ENCODE data around the gene ASZ1. TPM values are rescaled to one million over a fixed set of nuclear protein-coding genes. Genes with fewer than 3 reads are reported as not detected.

The ASZ1 gene
- total RNA-seq, 1 donor from 2014 or later = not detected

DNA sequence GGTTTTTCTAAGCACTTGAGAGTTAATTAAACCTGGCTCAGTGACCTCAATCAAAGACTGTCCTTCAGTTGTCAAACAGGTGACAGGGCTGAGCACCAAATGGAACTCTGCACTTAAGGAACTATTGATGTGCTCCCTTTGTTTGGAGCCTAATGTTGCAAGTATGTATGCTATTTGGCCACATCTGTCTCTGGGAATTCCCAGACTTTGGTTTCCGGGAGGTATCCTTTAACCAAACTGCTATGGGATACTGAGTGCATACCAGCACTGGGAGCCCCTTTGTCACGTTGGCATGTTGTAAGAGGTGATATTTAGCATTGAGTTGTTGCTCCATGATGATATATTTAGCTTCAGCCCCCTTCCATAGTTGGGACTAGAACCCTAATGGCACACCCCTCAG is 25.2 kb downstream of the ASZ1 start:
- no peaks in the 10 kb centered on the region for H3K36me3 Mint-ChIP-seq (ENCODE audit: unreplicated experiment)
- H3K27ac Mint-ChIP-seq (ENCODE audit: unreplicated experiment) = no peak overlapping the region
- H3K4me3 Mint-ChIP-seq (ENCODE audit: unreplicated experiment) = no peak overlapping the region
- H3K27me3 Mint-ChIP-seq (ENCODE audit: unreplicated experiment) = no peaks in the 10 kb centered on the region
- no peak for DNase-seq
- TF ChIP-seq CTCF (IDR thresholded peaks at IDR 0.05; ENCODE audit: partially characterized antibody, unreplicated experiment) = no peak
- no peaks in the 10 kb centered on the region for H3K9me3 Mint-ChIP-seq (ENCODE audit: unreplicated experiment)
- H3K4me1 Mint-ChIP-seq (ENCODE audit: low read depth, unreplicated experiment) = no peaks in the 10 kb centered on the region

- no peaks in the 10 kb centered on the region for H3K9me3 Mint-ChIP-seq (ENCODE audit: unreplicated experiment)
- H3K36me3 Mint-ChIP-seq (ENCODE audit: unreplicated experiment) = no peaks in the 10 kb centered on the region
- H3K27me3 Mint-ChIP-seq (ENCODE audit: unreplicated experiment) = no peaks in the 10 kb centered on the region
- H3K27ac Mint-ChIP-seq (ENCODE audit: unreplicated experiment) = no peak overlapping the region
- no peak for DNase-seq
- peak; percentile 73 for TF ChIP-seq CTCF (IDR thresholded peaks at IDR 0.05; ENCODE audit: partially characterized antibody, unreplicated experiment)
- no peak overlapping the region for H3K4me3 Mint-ChIP-seq (ENCODE audit: unreplicated experiment)
- no peaks in the 10 kb centered on the region for H3K4me1 Mint-ChIP-seq (ENCODE audit: low read depth, unreplicated experiment)
These were observed 25.8 kb downstream of the ASZ1 start for GRCh38 chr7:117401293-117402002.

GRCh38 chr7:117399820-117400422 is 27.4 kb downstream of the ASZ1 start:
- H3K4me3 Mint-ChIP-seq (ENCODE audit: unreplicated experiment) = no peak overlapping the region
- no peak for DNase-seq
- no peaks in the 10 kb centered on the region for H3K36me3 Mint-ChIP-seq (ENCODE audit: unreplicated experiment)
- no peaks in the 10 kb centered on the region for H3K9me3 Mint-ChIP-seq (ENCODE audit: unreplicated experiment)
- H3K27me3 Mint-ChIP-seq (ENCODE audit: unreplicated experiment) = no peaks in the 10 kb centered on the region
- H3K27ac Mint-ChIP-seq (ENCODE audit: unreplicated experiment) = no peak overlapping the region
- no peaks in the 10 kb centered on the region for H3K4me1 Mint-ChIP-seq (ENCODE audit: low read depth, unreplicated experiment)
- peak; percentile 49 for TF ChIP-seq CTCF (IDR thresholded peaks at IDR 0.05; ENCODE audit: partially characterized antibody, unreplicated experiment)

- Mint-ChIP-seq H3K27me3 (ENCODE audit: unreplicated experiment) (no peaks in the 10 kb centered on the region), H3K27ac (ENCODE audit: unreplicated experiment) (no peak overlapping the region), H3K4me1 (ENCODE audit: low read depth, unreplicated experiment) (no peaks in the 10 kb centered on the region), H3K36me3 (ENCODE audit: unreplicated experiment) (no peaks in the 10 kb centered on the region), H3K9me3 (ENCODE audit: unreplicated experiment) (no peaks in the 10 kb centered on the region), H3K4me3 (ENCODE audit: unreplicated experiment) (no peak overlapping the region)
- DNase-seq = no peak
- no peak for TF ChIP-seq CTCF (IDR thresholded peaks at IDR 0.05; ENCODE audit: partially characterized antibody, unreplicated experiment)
These were observed 31.6 kb downstream of the ASZ1 start for GRCh38 chr7:117395743-117396142.

DNA sequence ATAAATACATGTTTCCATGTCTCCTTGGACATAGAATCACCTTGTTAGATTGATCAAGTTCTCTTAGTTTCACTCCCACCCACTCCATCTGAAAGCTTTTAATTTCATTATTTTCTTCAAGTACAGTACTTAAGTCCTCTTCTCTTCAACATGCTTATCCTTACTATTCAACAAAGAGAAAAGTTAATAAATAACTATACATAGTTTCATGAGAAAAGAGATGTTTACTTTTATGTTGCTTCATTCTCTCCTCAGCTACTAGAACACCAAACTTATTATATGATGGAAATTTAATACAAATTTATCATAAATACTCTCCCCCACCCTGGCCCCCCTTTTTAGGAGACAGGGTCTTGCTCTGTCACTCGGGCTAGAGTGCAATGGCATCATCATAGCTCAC is 33.5 kb downstream of the ASZ1 start:
- no peak for DNase-seq
- Mint-ChIP-seq H3K4me3 (ENCODE audit: unreplicated experiment) (no peak overlapping the region), H3K27ac (ENCODE audit: unreplicated experiment) (no peak overlapping the region), H3K36me3 (ENCODE audit: unreplicated experiment) (no peaks in the 10 kb centered on the region), H3K27me3 (ENCODE audit: unreplicated experiment) (no peaks in the 10 kb centered on the region), H3K4me1 (ENCODE audit: low read depth, unreplicated experiment) (no peaks in the 10 kb centered on the region), H3K9me3 (ENCODE audit: unreplicated experiment) (peaks cover 3% of the 10 kb centered on the region)
- no peak for TF ChIP-seq CTCF (IDR thresholded peaks at IDR 0.05; ENCODE audit: partially characterized antibody, unreplicated experiment)
